GM23338 (cell line): ENCODE measurements around the gene DSCAML1.

Experiments
- CTCF ChIP-seq, 2 experiments: fragments of 200-600 bp in 1 of 2; sonication (generic) in 1 of 2; conservative IDR thresholded peaks; 2 replicates each; pipeline versions ENCODE4 v1.5.1 to v1.6.1; 2016 to 2017; ENCODE audit warnings: antibody characterized with exemption in 2 of 2, low read depth in 2 of 2, mild to moderate bottlenecking in 2 of 2, moderate library complexity in 1 of 2
- EZH2phosphoT487 ChIP-seq: fragments of 200-600 bp; sonication (generic); IDR thresholded peaks from one replicate; pipeline ENCODE4 v1.8.1; 2018; ENCODE audit warnings: antibody characterized with exemption; ENCODE audit not compliant: unreplicated experiment
- JUNB ChIP-seq: IDR thresholded peaks from one replicate; pipeline ENCODE4 v1.6.1; 2016; ENCODE audit warnings: antibody characterized with exemption; ENCODE audit not compliant: unreplicated experiment
- POLR2AphosphoS5 ChIP-seq: IDR thresholded peaks from 2 replicates; pipeline ENCODE4 v1.6.1; 2016; ENCODE audit warnings: antibody characterized with exemption, low read depth

DNA sequence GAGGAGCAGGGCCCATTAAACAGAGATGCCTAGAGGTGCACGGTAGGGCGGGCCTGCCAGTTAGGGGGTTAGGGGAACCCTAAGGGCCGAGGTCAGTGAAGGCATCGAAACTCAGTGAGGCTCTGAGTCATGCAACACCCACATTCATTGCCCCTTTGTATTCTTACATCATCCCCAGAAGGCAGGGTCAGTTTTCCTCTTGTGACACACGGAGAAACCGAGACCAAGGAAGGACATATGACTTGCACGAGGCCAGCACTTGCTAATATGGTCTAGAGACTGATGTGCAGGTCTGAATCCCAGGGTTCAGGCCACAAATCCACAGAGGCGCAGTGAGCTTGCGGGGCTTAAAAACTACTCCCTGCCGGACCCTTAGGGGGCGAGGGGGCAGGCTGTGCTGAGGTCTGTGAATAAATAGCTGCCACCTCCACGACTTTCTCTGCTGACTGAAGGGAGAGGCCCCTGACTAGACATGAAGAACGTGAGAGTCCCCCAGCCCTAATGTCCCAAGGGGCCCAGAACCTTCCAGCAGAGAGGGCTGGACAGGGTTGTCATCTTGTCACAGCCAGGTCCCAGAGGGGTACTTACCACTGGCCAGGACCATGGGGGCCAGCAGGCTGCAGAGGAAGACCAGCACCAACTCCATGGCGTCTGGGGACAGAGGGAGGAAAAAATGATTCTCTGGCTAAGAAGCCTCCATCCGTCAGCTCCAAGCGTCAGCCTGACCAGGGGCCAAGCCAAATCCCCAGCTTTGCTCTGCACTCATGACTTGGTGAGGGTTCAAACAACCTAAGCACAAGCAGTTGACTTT is 45.3 kb upstream of the DSCAML1 start:
- TF ChIP-seq JUNB: no peak
- no peak for TF ChIP-seq CTCF (conservative IDR thresholded peaks at IDR 0.05; ENCODE audit: low read depth in 2 of 2)
- TF ChIP-seq POLR2AphosphoS5: no peak
- TF ChIP-seq EZH2phosphoT487: no peak
